GM19099 (cell line): ENCODE data around the gene DACH1.

ENCODE experiments used
- POLR2A ChIP-seq: IDR thresholded peaks from 3 replicates; pipeline ENCODE4 v1.6.1; 2011; ENCODE audit warnings: low read depth; ENCODE audit not compliant: insufficient read length; ENCODE audit errors: extremely low read depth

DACH1 gene

DNA sequence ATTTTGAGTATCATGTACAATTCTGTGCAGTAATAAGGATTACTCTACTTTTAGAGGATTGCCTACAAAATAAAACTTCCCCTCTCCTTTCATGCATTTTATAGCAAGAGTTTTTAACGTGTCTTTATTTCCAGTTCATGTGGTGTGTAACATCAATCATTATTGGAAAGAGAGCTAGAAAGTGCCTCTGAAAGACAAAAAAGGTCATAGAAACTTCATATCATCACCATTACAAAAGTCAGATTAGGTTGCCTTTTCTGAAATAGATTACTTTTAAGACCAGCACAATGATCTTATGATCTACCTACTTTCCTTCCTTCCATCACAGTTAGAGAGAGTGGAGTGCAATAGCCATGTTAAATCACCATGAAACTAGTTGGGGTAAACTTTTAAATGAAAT is 12.6 kb downstream of the DACH1 start:
- TF ChIP-seq POLR2A, result no peak

DNA sequence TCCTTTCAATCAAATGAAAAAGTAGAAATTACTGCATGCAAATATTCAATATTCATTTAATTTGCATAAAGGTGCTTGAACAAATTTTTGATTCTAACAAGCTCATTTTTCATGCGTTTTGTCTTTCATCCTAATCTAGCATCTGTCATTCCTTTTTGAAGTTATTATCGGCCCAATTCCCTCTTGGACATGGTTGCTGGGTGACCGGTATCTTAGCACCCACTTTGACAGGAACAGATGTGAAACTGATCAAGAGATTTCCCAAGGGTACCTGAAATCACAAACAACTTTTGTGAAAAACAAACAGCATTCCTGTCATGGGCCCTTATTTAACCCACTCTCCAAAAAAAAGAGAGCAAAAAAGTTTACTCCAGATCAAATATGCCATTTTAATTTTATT is 13.3 kb downstream of the DACH1 start:
- TF ChIP-seq POLR2A, result no peak

GRCh38 chr13:71852736-71853135 is 14.3 kb downstream of the DACH1 start:
- TF ChIP-seq POLR2A, result no peak

- no peak for TF ChIP-seq POLR2A
These were observed 15.2 kb downstream of the DACH1 start for GRCh38 chr13:71851498-71852409.

GRCh38 chr13:71842003-71842402 is 25.0 kb downstream of the DACH1 start:
- TF ChIP-seq POLR2A, result no peak

- no peak for TF ChIP-seq POLR2A
These were observed 28.2 kb downstream of the DACH1 start for GRCh38 chr13:71838842-71839241.

- no peak for TF ChIP-seq POLR2A
These were observed 35.3 kb downstream of the DACH1 start for GRCh38 chr13:71831716-71832115.

GRCh38 chr13:71830736-71831135 is 36.3 kb downstream of the DACH1 start:
- TF ChIP-seq POLR2A, result no peak

DNA sequence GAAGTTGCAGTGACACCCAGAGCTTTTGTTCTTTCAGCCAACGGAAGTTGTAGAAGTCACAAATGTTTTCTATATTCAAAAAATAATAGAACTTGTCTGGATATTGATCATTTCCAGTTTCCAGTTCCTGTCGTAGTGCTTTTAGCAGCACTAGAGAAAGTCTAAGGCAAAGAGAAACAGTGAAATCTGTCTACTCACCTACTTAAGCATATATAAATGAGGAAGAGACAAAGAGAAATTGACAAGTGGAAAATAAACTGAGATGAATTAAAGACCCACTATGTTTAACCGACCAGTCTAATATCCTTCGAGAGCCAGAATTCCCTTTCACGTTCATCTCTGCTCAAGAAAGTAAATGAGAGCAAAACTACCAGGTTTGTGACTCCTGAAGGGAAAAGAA is 36.7 kb downstream of the DACH1 start:
- no peak for TF ChIP-seq POLR2A

DNA sequence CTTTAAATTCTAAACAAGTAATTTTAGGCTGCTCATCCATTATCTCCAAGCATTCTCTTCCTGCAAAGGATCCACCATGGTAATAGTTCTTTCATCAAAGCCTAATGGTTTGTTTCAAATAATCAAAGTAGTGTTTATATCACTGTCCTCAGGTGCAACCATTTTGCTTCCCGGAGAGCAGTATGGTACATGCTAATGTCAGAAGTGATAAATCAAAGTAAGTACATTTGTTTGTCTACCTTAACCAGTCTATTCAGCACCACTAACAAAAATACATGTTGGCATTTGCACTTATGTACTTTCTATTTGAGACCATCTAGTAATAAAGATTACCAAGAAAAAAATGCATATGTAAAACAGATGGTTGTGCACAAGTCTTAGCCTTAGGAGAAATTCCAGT is 37.5 kb downstream of the DACH1 start:
- no peak for TF ChIP-seq POLR2A

- no peak for TF ChIP-seq POLR2A
These were observed 38.4 kb downstream of the DACH1 start for GRCh38 chr13:71828564-71828963.

GRCh38 chr13:71828117-71828516 is 38.9 kb downstream of the DACH1 start:
- TF ChIP-seq POLR2A, result no peak

GRCh38 chr13:71827241-71827640 is 39.8 kb downstream of the DACH1 start:
- no peak for TF ChIP-seq POLR2A

DNA sequence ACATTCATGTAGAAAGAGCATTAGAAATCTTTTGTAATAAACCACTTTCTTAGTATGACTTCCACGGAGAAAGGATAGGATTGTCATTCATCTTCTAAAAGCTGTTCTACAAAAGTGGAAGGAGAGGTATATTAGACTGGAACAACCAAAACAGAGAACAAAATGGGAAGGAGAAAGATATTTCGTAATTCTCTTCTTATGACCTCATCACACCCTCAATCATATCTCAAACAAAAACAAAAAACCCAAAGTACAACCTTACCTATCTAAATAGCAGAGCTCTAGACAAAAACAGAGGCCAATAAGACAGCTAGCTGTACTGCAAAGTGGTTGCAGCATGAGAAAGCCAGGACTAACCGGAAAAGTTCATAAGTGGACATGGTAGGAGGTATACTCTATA is 46.3 kb downstream of the DACH1 start:
- TF ChIP-seq POLR2A, result no peak

GRCh38 chr13:71817335-71817734 is 49.7 kb downstream of the DACH1 start:
- no peak for TF ChIP-seq POLR2A

DNA sequence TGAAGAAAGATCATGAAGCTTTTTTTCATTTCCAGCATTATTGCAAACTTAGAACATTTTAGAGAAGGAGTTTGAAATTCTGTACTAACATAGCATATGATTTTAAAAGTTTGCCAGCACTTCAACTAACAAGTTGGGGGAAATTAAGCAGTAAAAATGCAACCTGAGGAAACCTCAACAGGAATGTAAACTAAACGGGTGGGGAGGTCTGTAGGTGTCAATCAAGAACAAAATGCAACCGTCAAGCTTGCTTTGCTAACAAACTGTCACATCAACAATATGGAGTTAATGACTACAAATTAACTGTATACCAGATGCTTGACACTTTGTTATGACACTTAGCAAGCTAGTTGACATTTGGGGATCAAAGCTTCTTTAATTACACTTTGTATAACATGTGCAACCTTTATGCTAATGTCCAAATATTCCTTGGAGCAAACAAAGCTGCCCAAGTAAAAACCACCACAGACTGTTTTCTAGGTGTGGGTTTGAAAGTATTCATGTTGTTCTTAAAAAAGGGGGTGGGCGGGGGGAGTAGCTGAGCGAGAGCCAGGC is 52.1 kb downstream of the DACH1 start:
- no peak for TF ChIP-seq POLR2A
